Brain microvascular endothelial cell (primary cell): ENCODE results near the gene SERPINB5.
"Not testable (repeated sequence)": the region's sequence is repeated elsewhere in the genome, so short reads cannot be mapped to it uniquely, and the experiment has no call there.

Experiments
- DNase-seq: peaks from one replicate; pipeline ENCODE4 v3.0.0-alpha.2; 2020
- H3K27ac ChIP-seq: fragments of 250-450 bp; sonication (Bioruptor Pico); 2 replicates; pipeline ENCODE4 v1.5.1; 2020; ENCODE audit warnings: mild to moderate bottlenecking, moderate library complexity
- H3K27me3 ChIP-seq: fragments of 250-450 bp; sonication (Bioruptor Pico); replicated peaks from 2 replicates; pipeline ENCODE4 v1.5.1; 2020; ENCODE audit warnings: mild to moderate bottlenecking
- H3K36me3 ChIP-seq: fragments of 250-450 bp; sonication (Bioruptor Pico); replicated peaks from 2 replicates; pipeline ENCODE4 v1.5.1; 2020; ENCODE audit warnings: mild to moderate bottlenecking
- H3K4me3 ChIP-seq: 2 replicates; pipeline ENCODE4 v1.5.1; 2011; ENCODE audit warnings: low read depth, mild to moderate bottlenecking, control low read depth, low read length, moderate library complexity
- CTCF ChIP-seq: IDR thresholded peaks from 2 replicates; pipeline ENCODE4 v1.5.1; 2011; ENCODE audit warnings: low read depth, mild to moderate bottlenecking, moderate library complexity, low read length, control low read depth, inconsistent platforms; ENCODE audit errors: missing control alignments
- in situ Hi-C: cut with HindIII; loops from 2 replicates; pipeline ENCODE4 v1.10.0; 2017; ENCODE audit warnings: low sequenced_read_pairs, low pct_ligation_motif_present

The SERPINB5 gene

GRCh38 chr18:63445037-63445436 lies 31.7 kb upstream of the SERPINB5 start:
- DNase-seq = no peak
- Histone ChIP-seq H3K27me3 (no peaks in the 10 kb centered on the region), H3K27ac (no peak overlapping the region), H3K36me3 (no peaks in the 10 kb centered on the region), H3K4me3 (no peak overlapping the region)
- TF ChIP-seq CTCF = no peak
- in situ Hi-C loops = loop anchor here (25.0 kb wide), 1 partner anchor 408 kb away; no protein-coding TSS in a partner anchor

GRCh38 chr18:63446266-63446665 lies 30.5 kb upstream of the SERPINB5 start:
- H3K27me3 ChIP-seq = no peaks in the 10 kb centered on the region
- no peak for DNase-seq
- TF ChIP-seq CTCF = no peak
- in situ Hi-C loops = loop anchor here (25.0 kb wide), 1 partner anchor 409 kb away; no protein-coding TSS in a partner anchor
- H3K27ac ChIP-seq = no peak overlapping the region
- H3K36me3 ChIP-seq = no peaks in the 10 kb centered on the region
- no peak overlapping the region for H3K4me3 ChIP-seq

- in situ Hi-C loops = loop anchor here (25.0 kb wide), 1 partner anchor 410 kb away; no protein-coding TSS in a partner anchor
- no peak for TF ChIP-seq CTCF
- H3K36me3 ChIP-seq = no peaks in the 10 kb centered on the region
- H3K27me3 ChIP-seq = no peaks in the 10 kb centered on the region
- DNase-seq = no peak
- no peak overlapping the region for H3K4me3 ChIP-seq
- H3K27ac ChIP-seq = no peak overlapping the region
Observed at GRCh38 chr18:63447066-63447465, 29.7 kb upstream of the SERPINB5 start.

- Histone ChIP-seq H3K27ac (no peak overlapping the region), H3K4me3 (no peak overlapping the region), H3K27me3 (no peaks in the 10 kb centered on the region), H3K36me3 (no peaks in the 10 kb centered on the region)
- TF ChIP-seq CTCF = no peak
- DNase-seq = no peak
- in situ Hi-C loops = loop anchor here (25.0 kb wide), 1 partner anchor 412 kb away; no protein-coding TSS in a partner anchor
Observed at GRCh38 chr18:63449426-63449825, 27.3 kb upstream of the SERPINB5 start.

- TF ChIP-seq CTCF = no peak
- in situ Hi-C loops = no loop called here
- no peak overlapping the region for H3K4me3 ChIP-seq
- no peaks in the 10 kb centered on the region for H3K27me3 ChIP-seq
- no peak overlapping the region for H3K27ac ChIP-seq
- no peaks in the 10 kb centered on the region for H3K36me3 ChIP-seq
- DNase-seq = peak; percentile 26
Observed at GRCh38 chr18:63451799-63452660, 24.7 kb upstream of the SERPINB5 start.

- H3K36me3 ChIP-seq, in situ Hi-C loops, DNase-seq, H3K27ac ChIP-seq, H3K4me3 ChIP-seq, H3K27me3 ChIP-seq: not testable (repeated sequence)
Observed at GRCh38 chr18:63452751-63453150, 24.0 kb upstream of the SERPINB5 start.
